GM23338 (cell line): ENCODE data around the gene FGD4. TPM values are rescaled to one million over a fixed set of nuclear protein-coding genes. Genes with fewer than 3 reads are reported as not detected.

Experiments
- ATAC-seq: fragments of 200-7000 bp; cut with Tn5 transposase; 3 replicates; pipeline ENCODE4 v1.9.1; 2020
- DNase-seq: peaks from one replicate; pipeline ENCODE4 v3.0.0-alpha.2; 2015; ENCODE audit warnings: low spot score
- H2AFZ ChIP-seq: fragments of 200-600 bp; sonication (generic); 2 replicates; pipeline ENCODE4 v1.8.0; 2016; ENCODE audit warnings: antibody characterized with exemption, mild to moderate bottlenecking, moderate library complexity
- H3F3A ChIP-seq: fragments of 200-600 bp; sonication (generic); replicated peaks from 2 replicates; pipeline ENCODE4 v1.8.0; 2017; ENCODE audit warnings: antibody characterized with exemption, mixed run types, low read depth
- H3K27ac ChIP-seq: fragments of 200-600 bp; sonication (generic); 2 replicates; pipeline ENCODE4 v1.6.1; 2016; ENCODE audit warnings: low read depth
- H3K27me3 ChIP-seq: fragments of 200-600 bp; sonication (generic); 2 replicates; pipeline ENCODE4 v1.8.0; 2016; ENCODE audit warnings: mild to moderate bottlenecking, mixed run types, moderate library complexity; ENCODE audit not compliant: insufficient read depth
- H3K36me3 ChIP-seq: fragments of 200-600 bp; sonication (generic); 2 replicates; pipeline ENCODE4 v1.8.0; 2016; ENCODE audit warnings: mild to moderate bottlenecking; ENCODE audit not compliant: insufficient read depth
- H3K4me1 ChIP-seq: fragments of 200-600 bp; sonication (generic); 2 replicates; pipeline ENCODE4 v1.8.0; 2016; ENCODE audit warnings: mild to moderate bottlenecking, moderate library complexity; ENCODE audit not compliant: insufficient read depth
- H3K4me2 ChIP-seq: fragments of 200-600 bp; sonication (generic); 2 replicates; pipeline ENCODE4 v1.7.1; 2017; ENCODE audit warnings: mixed run types
- H3K4me3 ChIP-seq: fragments of 200-600 bp; sonication (generic); 2 replicates; pipeline ENCODE4 v1.6.1; 2016; ENCODE audit warnings: mixed run types
- H3K79me2 ChIP-seq: fragments of 200-600 bp; sonication (generic); replicated peaks from 2 replicates; pipeline ENCODE4 v1.8.0; 2017; ENCODE audit warnings: mild to moderate bottlenecking; ENCODE audit not compliant: insufficient read depth
- H3K9me2 ChIP-seq: fragments of 200-600 bp; sonication (generic); 2 replicates; pipeline ENCODE4 v1.8.0; 2017; ENCODE audit not compliant: insufficient read depth
- H4K20me1 ChIP-seq: fragments of 200-600 bp; sonication (generic); replicated peaks from 2 replicates; pipeline ENCODE4 v1.8.0; 2017; ENCODE audit warnings: mild to moderate bottlenecking; ENCODE audit not compliant: insufficient read depth
- H3K27ac Mint-ChIP-seq: 2 replicates; pipeline ENCODE4 v1.8.0; 2020; ENCODE audit warnings: inconsistent platforms, mild to moderate bottlenecking, moderate library complexity, mixed read lengths
- H3K27me3 Mint-ChIP-seq: 3 replicates; pipeline ENCODE4 v1.8.0; 2022; ENCODE audit warnings: low read depth, mild to moderate bottlenecking, moderate library complexity, mixed read lengths, inconsistent platforms; ENCODE audit not compliant: insufficient read depth, poor library complexity
- H3K36me3 Mint-ChIP-seq: 3 replicates; pipeline ENCODE4 v1.8.0; 2021; ENCODE audit warnings: low read depth, mild to moderate bottlenecking, inconsistent platforms, moderate library complexity, mixed read lengths
- H3K4me1 Mint-ChIP-seq: 3 replicates; pipeline ENCODE4 v1.8.0; 2020; ENCODE audit warnings: mild to moderate bottlenecking, inconsistent platforms, mixed read lengths
- H3K4me3 Mint-ChIP-seq: 3 replicates; pipeline ENCODE4 v1.8.0; 2021; ENCODE audit warnings: moderate library complexity, mild to moderate bottlenecking, inconsistent platforms, mixed read lengths
- H3K9me3 Mint-ChIP-seq: 3 replicates; pipeline ENCODE4 v1.8.0; 2020; ENCODE audit warnings: moderate library complexity, mild to moderate bottlenecking, inconsistent platforms, mixed read lengths
- CREB1 ChIP-seq: fragments of 250-450 bp; sonication (Bioruptor Pico); IDR thresholded peaks from 2 replicates; pipeline ENCODE4 v1.5.0; 2020; ENCODE audit warnings: low read depth, mild to moderate bottlenecking, moderate library complexity
- CTCF ChIP-seq, 2 experiments: fragments of 200-600 bp in 1 of 2; sonication (generic) in 1 of 2; conservative IDR thresholded peaks; 2 replicates each; pipeline versions ENCODE4 v1.5.1 to v1.6.1; 2016 to 2017; ENCODE audit warnings: antibody characterized with exemption in 2 of 2, low read depth in 2 of 2, mild to moderate bottlenecking in 2 of 2, moderate library complexity in 1 of 2
- ETS1 ChIP-seq: IDR thresholded peaks from 2 replicates; pipeline ENCODE4 v1.6.1; 2016; ENCODE audit warnings: antibody characterized with exemption
- EZH2 ChIP-seq: fragments of 200-600 bp; sonication (generic); IDR thresholded peaks from one replicate; pipeline ENCODE4 v1.8.0; 2017; ENCODE audit warnings: antibody characterized with exemption, mild to moderate bottlenecking, low read depth; ENCODE audit not compliant: unreplicated experiment
- EZH2phosphoT487 ChIP-seq: fragments of 200-600 bp; sonication (generic); IDR thresholded peaks from one replicate; pipeline ENCODE4 v1.8.1; 2018; ENCODE audit warnings: antibody characterized with exemption; ENCODE audit not compliant: unreplicated experiment
- NANOG ChIP-seq: IDR thresholded peaks from 2 replicates; pipeline ENCODE4 v1.6.1; 2016; ENCODE audit warnings: antibody characterized with exemption, borderline replicate concordance
- POLR2AphosphoS5 ChIP-seq: IDR thresholded peaks from 2 replicates; pipeline ENCODE4 v1.6.1; 2016; ENCODE audit warnings: antibody characterized with exemption, low read depth
- REST ChIP-seq: IDR thresholded peaks from one replicate; pipeline ENCODE4 v1.6.1; 2018; ENCODE audit warnings: antibody characterized with exemption; ENCODE audit not compliant: unreplicated experiment
- STAT1 ChIP-seq: IDR thresholded peaks from one replicate; pipeline ENCODE4 v1.6.1; 2016; ENCODE audit warnings: antibody characterized with exemption; ENCODE audit not compliant: unreplicated experiment
- ZNF114 ChIP-seq: fragments of 250-450 bp; sonication (Bioruptor Pico); IDR thresholded peaks from 2 replicates; pipeline ENCODE4 v1.5.0; 2020; ENCODE audit warnings: mild to moderate bottlenecking, moderate library complexity
- polyA plus RNA-seq: library from polyadenylated mRNA; unstranded; fragments of >200 nt; fragmentation: Nextera tagmentation; extraction: Ambion mirVana; gene quantifications from 2 replicates; pipeline ENCODE4 v1.2.1, GENCODE V29; 2016
- total RNA-seq: library from RNA; depleted of rRNA; stranded (reverse); fragments of >200 nt; shearing (Covaris generic); gene quantifications from 2 replicates; pipeline ENCODE4 v1.2.3, GENCODE V29; 2014

FGD4 gene
- total and polyA plus RNA-seq, 2 experiments from 2014 or later = 24.3 to 54.3 TPM

GRCh38 chr12:32477714-32478113 is 78.4 kb downstream of the FGD4 start (continued):
- TF ChIP-seq CTCF (conservative IDR thresholded peaks at IDR 0.05; ENCODE audit: low read depth in 2 of 2) = no peak
- no peak for TF ChIP-seq ZNF114
- no peak for TF ChIP-seq REST
- no peak for TF ChIP-seq NANOG
- TF ChIP-seq EZH2phosphoT487 = no peak
- no peak for TF ChIP-seq POLR2AphosphoS5
- no peak for TF ChIP-seq STAT1
- no peak for TF ChIP-seq CREB1 (CRISPR knock-in tag)

GRCh38 chr12:32478166-32478565 is 78.8 kb downstream of the FGD4 start:
- Histone ChIP-seq H3K36me3 (no peaks in the 10 kb centered on the region), H3K4me1 (peaks cover 9% of the 10 kb centered on the region; the same call in 1 of the 2 replicates), H3F3A (no peaks in the 10 kb centered on the region; the same call in 1 of the 2 replicates), H3K79me2 (peaks cover 98% of the 10 kb centered on the region), H3K9me2 (no peaks in the 10 kb centered on the region), H4K20me1 (peaks cover 33% of the 10 kb centered on the region), H3K27me3 (no peaks in the 10 kb centered on the region), H2AFZ (no peak overlapping the region), H3K4me3 (no peak overlapping the region), H3K27ac (no peak overlapping the region), H3K4me2 (no peak overlapping the region)
- DNase-seq (no peak), ATAC-seq (no peak)
- H3K4me3 Mint-ChIP-seq = no peak overlapping the region
- no peaks in the 10 kb centered on the region for H3K9me3 Mint-ChIP-seq
- no peak overlapping the region for H3K27ac Mint-ChIP-seq
- peaks cover 28% of the 10 kb centered on the region for H3K36me3 Mint-ChIP-seq
- H3K4me1 Mint-ChIP-seq = peaks cover 21% of the 10 kb centered on the region; the same call in 2 of the 3 replicates
- peaks cover 3% of the 10 kb centered on the region for H3K27me3 Mint-ChIP-seq
- TF ChIP-seq STAT1 = no peak
- TF ChIP-seq POLR2AphosphoS5 = no peak
- no peak for TF ChIP-seq CTCF (conservative IDR thresholded peaks at IDR 0.05; ENCODE audit: low read depth in 2 of 2)
- TF ChIP-seq ETS1 = no peak
- no peak for TF ChIP-seq EZH2
- no peak for TF ChIP-seq CREB1 (CRISPR knock-in tag)
- TF ChIP-seq ZNF114 = no peak
- no peak for TF ChIP-seq EZH2phosphoT487
- no peak for TF ChIP-seq REST
